Ishikawa (cell line): ENCODE measurements around the gene MESP2.

Experiments
- CEBPB ChIP-seq: IDR thresholded peaks from 2 replicates; pipeline ENCODE4 v1.6.1; 2012
- CREB1 ChIP-seq: IDR thresholded peaks from 2 replicates; pipeline ENCODE4 v1.6.1; 2012; ENCODE audit warnings: low read depth
- EGR1 ChIP-seq: IDR thresholded peaks from 2 replicates; pipeline ENCODE4 v1.6.1; 2012
- EP300 ChIP-seq: IDR thresholded peaks from 2 replicates; pipeline ENCODE4 v1.6.1; 2012; ENCODE audit warnings: borderline replicate concordance
- FOXM1 ChIP-seq: IDR thresholded peaks from 2 replicates; pipeline ENCODE4 v1.6.1; 2012; ENCODE audit warnings: low read depth, borderline replicate concordance
- MAX ChIP-seq: IDR thresholded peaks from 2 replicates; pipeline ENCODE4 v1.6.1; 2012
- NFIC ChIP-seq: IDR thresholded peaks from 2 replicates; pipeline ENCODE4 v1.6.1; 2012
- RAD21 ChIP-seq: IDR thresholded peaks from 2 replicates; pipeline ENCODE4 v1.6.1; 2012; ENCODE audit warnings: low read depth
- TAF1 ChIP-seq: IDR thresholded peaks from 2 replicates; pipeline ENCODE4 v1.6.1; 2012; ENCODE audit warnings: low read depth, mild to moderate bottlenecking
- TCF12 ChIP-seq: IDR thresholded peaks from 2 replicates; pipeline ENCODE4 v1.6.1; 2012; ENCODE audit warnings: low read depth
- TEAD4 ChIP-seq: IDR thresholded peaks from 2 replicates; pipeline ENCODE4 v1.6.1; 2012
- YY1 ChIP-seq: IDR thresholded peaks from 2 replicates; pipeline ENCODE4 v1.6.1; 2012; ENCODE audit warnings: low read depth
- ZBTB7A ChIP-seq: IDR thresholded peaks from 2 replicates; pipeline ENCODE4 v1.6.1; 2012; ENCODE audit warnings: low read depth
- TF ChIP-seq, protein P1 (sequence below): IDR thresholded peaks from 2 replicates; pipeline ENCODE4 v1.6.1; 2012
- TF ChIP-seq, protein P2 (sequence below): IDR thresholded peaks from 2 replicates; pipeline ENCODE4 v1.6.1; 2012; ENCODE audit warnings: low read depth, mild to moderate bottlenecking

The MESP2 gene

GRCh38 chr15:89774492-89774891 is 1.6 kb upstream of the MESP2 start:
- no peak for TF ChIP-seq FOXM1
- no peak for TF ChIP-seq EGR1
- TF ChIP-seq CEBPB, result no peak
- no peak for TF ChIP-seq EP300
- no peak for TF ChIP-seq CREB1
- no peak for TF ChIP-seq NFIC
- TF ChIP-seq, protein P1, sequence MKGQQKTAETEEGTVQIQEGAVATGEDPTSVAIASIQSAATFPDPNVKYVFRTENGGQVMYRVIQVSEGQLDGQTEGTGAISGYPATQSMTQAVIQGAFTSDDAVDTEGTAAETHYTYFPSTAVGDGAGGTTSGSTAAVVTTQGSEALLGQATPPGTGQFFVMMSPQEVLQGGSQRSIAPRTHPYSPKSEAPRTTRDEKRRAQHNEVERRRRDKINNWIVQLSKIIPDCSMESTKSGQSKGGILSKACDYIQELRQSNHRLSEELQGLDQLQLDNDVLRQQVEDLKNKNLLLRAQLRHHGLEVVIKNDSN, result no peak
- TF ChIP-seq TCF12, result no peak
- no peak for TF ChIP-seq TAF1

- TF ChIP-seq TEAD4 (no peak), FOXM1 (no peak), EP300 (no peak), TAF1 (no peak), NFIC (no peak), RAD21 (no peak), TCF12 (no peak), CREB1 (no peak), ZBTB7A (no peak), EGR1 (no peak), YY1 (no peak), MAX (no peak), CEBPB (no peak)
- TF ChIP-seq, protein P2, sequence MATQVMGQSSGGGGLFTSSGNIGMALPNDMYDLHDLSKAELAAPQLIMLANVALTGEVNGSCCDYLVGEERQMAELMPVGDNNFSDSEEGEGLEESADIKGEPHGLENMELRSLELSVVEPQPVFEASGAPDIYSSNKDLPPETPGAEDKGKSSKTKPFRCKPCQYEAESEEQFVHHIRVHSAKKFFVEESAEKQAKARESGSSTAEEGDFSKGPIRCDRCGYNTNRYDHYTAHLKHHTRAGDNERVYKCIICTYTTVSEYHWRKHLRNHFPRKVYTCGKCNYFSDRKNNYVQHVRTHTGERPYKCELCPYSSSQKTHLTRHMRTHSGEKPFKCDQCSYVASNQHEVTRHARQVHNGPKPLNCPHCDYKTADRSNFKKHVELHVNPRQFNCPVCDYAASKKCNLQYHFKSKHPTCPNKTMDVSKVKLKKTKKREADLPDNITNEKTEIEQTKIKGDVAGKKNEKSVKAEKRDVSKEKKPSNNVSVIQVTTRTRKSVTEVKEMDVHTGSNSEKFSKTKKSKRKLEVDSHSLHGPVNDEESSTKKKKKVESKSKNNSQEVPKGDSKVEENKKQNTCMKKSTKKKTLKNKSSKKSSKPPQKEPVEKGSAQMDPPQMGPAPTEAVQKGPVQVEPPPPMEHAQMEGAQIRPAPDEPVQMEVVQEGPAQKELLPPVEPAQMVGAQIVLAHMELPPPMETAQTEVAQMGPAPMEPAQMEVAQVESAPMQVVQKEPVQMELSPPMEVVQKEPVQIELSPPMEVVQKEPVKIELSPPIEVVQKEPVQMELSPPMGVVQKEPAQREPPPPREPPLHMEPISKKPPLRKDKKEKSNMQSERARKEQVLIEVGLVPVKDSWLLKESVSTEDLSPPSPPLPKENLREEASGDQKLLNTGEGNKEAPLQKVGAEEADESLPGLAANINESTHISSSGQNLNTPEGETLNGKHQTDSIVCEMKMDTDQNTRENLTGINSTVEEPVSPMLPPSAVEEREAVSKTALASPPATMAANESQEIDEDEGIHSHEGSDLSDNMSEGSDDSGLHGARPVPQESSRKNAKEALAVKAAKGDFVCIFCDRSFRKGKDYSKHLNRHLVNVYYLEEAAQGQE, result no peak
- TF ChIP-seq, protein P1, result no peak
Observed at GRCh38 chr15:89775815-89776214, 317 bp upstream of the MESP2 start.

- TF ChIP-seq YY1 (no peak), EGR1 (no peak), FOXM1 (no peak), CREB1 (no peak), RAD21 (no peak), MAX (no peak), CEBPB (no peak), NFIC (no peak), TAF1 (no peak), TCF12 (no peak), ZBTB7A (no peak), TEAD4 (no peak), EP300 (no peak)
- TF ChIP-seq, protein P1, result no peak
- TF ChIP-seq, protein P2, result no peak
Observed at GRCh38 chr15:89777073-89777751, 1.1 kb downstream of the MESP2 start.

DNA sequence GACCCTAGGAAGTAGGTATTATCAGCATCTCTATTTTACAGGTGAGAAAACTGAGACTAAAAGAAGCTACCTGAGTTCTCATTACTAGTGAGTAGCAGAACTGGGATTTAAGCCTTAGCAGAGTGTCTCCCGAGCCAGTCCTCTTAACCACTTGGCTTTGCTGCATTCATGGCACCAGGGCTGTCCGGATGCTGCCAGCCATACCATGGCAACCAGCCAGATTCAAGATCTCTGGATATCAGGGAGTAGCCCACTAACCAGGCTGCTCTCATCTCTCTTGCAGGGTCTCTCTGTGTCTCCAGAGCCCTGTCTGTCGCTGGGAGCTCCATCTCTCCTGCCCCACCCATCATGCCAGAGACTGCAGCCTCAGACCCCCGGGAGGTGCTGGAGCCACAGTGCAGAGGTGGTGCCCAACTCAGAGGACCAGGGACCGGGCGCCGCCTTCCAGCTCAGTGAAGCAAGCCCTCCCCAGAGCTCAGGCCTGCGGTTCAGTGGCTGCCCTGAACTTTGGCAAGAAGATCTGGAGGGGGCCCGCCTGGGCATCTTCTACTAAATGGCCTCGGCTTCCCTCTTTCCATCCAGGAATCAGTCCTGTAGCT is 1.7 kb downstream of the MESP2 start:
- TF ChIP-seq YY1, result no peak
- no peak for TF ChIP-seq MAX
- no peak for TF ChIP-seq ZBTB7A
- no peak for TF ChIP-seq CEBPB
- no peak for TF ChIP-seq TEAD4
- TF ChIP-seq, protein P1, result no peak
- TF ChIP-seq CREB1, result no peak
